NCI-H1092 (cell line): ENCODE measurements around the gene PANK2.
"Not testable (repeated sequence)": the region's sequence is repeated elsewhere in the genome, so short reads cannot be mapped to it uniquely, and the experiment has no call there.

Experiments
- DNase-seq: peaks from one replicate; lab custom pipeline; 2025; lab: John Stamatoyannopoulos, UW

The PANK2 gene

DNA sequence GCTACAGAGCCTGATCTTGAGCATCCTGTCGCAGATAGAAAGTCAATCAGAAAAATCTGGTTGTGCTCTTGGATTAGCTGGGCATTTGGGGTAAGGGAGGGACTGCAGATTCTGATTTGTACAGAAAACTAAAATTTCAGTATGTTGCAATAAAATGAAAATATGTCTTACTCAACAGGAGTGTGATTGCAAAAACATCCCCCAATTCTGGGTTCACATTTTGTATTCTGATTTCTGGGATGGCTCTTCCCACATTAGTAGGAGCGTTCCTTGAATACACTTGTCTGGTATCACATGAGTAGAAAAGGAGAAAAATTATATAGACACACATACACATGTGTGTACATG is 40.5 kb downstream of the PANK2 start:
- no peak for DNase-seq

DNA sequence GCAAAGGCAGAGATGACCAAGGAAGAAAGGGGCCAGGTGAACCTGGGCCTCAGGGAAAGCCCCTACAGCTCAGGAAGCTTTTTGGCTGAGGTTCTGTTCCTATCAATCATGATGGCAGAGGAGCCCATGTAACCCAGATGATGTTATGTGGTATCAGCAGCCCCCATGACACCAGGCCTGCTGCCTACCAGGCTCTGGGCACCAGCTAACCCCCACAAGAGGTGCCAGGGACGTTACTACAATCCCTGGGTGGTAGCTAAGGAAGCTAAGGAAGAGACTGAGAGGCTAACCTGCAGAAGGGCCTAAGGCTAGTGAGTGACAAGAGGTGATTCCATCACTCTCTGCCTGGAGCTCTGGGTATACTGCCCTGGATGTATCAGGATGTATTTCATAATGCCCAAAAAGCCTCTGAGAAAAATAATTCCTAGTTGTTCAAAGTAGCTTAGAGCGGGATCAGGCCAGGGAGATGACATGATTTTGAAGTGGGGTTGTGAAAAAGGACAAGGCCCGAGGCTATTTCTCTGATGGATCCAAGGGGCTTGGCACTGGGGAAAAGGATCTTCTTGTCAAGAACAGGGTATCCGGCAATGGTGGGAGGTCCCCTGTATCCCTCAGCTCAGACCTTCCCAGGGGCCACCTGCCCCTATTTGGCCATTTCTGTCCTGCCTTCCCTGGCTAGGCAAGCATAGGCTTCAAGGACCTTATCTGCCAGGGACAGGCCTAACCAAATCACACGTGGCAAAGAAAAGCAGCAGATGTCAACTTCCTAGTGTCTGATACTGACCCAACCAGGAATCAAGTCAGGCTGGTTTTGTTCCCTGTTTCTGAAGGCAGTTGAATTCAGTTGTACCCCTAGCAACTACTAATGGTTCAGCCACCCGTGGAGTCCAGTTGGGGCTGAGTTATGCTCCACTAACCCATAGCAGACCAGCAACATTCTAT is 41.3 kb downstream of the PANK2 start:
- DNase-seq: no peak

DNA sequence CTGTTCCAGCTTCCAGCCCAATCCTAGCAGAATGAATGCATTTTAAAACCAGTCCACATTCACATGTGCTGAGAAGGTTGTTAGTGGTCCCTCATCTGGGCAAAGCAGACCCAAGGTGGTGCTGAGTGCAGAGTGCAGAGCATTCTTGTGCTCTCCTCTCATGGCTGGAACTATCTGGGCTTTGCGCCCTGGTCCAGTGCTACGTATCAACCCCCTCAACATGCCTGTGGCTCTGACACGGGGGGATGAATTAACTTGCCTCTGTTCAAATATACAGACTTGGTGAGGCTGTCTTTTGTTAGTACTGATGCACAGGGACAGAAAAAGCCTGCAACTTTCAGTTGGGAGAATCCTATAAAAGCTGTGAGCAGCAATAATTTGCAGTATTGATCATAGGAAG is 42.5 kb downstream of the PANK2 start:
- no peak for DNase-seq

DNA sequence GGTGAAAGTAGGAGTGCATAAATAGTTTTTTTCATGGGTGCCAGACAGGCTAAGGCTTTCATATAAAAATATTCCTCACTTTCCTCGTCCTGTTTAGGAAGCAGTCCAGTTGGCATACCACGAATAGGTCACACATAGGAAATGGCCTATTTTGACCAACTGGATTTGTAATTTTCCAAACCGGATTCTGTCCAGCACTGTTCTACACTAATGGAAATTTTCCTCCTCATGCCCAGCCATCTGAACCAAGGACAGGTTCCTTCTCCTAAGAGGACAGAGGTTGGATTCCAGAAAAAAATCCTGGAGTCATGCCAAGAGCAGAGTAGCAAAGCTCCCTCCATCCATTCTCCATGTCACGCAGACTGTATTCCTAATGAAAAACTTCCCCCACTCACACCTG is 43.1 kb downstream of the PANK2 start:
- no peak for DNase-seq

DNA sequence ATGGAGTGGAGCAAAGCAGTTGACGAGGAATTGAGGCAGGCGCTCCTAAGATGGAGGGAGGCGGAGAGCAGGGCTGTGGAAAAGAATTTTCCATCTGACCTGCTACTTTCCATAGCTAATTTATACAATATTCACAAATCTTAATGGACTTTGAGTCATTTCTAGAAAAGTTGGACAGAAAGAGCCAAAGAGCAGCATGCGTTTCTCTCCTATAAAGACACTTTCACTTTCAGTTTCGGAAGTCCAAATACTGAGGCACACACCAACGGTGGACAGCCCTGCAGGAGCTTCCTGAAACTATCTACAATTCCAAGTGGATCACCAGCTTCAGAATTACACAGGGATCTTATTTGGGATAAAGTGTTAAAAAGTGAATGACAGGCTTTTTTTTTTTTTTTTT is 43.5 kb downstream of the PANK2 start:
- no peak for DNase-seq

- DNase-seq: no peak
These were observed 44.0 kb downstream of the PANK2 start for GRCh38 chr20:3933218-3933617.

DNA sequence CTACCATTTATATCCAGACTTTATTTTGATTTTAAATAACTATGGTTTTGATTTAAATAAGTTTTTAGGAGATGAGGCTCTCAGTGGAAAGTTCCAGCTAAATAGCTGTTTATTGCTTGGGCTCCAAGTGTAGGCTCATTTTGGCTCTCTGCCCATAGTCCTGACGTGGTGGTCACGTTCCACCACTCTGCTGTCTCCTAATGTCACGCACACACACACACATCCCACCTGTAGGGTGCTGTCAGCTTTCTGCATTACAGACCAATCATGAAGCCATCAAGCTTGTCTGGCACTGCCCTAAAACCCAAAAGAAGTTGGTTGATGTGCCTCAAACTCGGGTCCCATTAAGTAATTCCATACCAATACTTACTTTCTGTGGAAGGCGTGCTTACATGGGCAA is 45.4 kb downstream of the PANK2 start:
- DNase-seq: no peak

- DNase-seq: no peak
These were observed 46.2 kb downstream of the PANK2 start for GRCh38 chr20:3935295-3935955.

GRCh38 chr20:3935956-3936340 is 46.8 kb downstream of the PANK2 start:
- no peak for DNase-seq

GRCh38 chr20:3937618-3938017 is 48.4 kb downstream of the PANK2 start:
- no peak for DNase-seq

- DNase-seq: no peak
These were observed 51.7 kb downstream of the PANK2 start for GRCh38 chr20:3940905-3941304.

GRCh38 chr20:3946666-3947065 is 57.5 kb downstream of the PANK2 start:
- not testable (repeated sequence) for DNase-seq

GRCh38 chr20:3964719-3965118 is 75.5 kb downstream of the PANK2 start:
- no peak for DNase-seq

GRCh38 chr20:3966571-3966970 is 77.4 kb downstream of the PANK2 start:
- no peak for DNase-seq

GRCh38 chr20:3970016-3970415 is 80.8 kb downstream of the PANK2 start:
- no peak for DNase-seq

GRCh38 chr20:3971145-3971544 is 82.0 kb downstream of the PANK2 start:
- no peak for DNase-seq

DNA sequence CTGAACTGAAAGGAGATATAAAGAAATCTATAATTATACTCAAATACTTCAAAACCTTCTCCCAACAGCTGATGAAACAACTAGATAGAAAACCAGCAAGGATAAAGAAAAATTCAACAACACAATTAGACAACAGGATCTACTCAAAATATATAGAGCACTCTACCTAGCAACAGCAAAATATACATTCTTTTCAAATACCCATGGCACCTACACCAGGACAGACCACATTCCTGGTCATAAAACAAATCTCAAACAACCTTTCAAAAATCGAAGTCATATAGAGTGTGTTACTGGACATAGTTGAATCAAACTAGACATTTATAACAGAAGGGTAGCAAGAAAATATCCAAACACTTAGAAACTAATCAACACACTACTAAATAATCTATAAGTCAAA is 83.0 kb downstream of the PANK2 start:
- DNase-seq: no peak

DNA sequence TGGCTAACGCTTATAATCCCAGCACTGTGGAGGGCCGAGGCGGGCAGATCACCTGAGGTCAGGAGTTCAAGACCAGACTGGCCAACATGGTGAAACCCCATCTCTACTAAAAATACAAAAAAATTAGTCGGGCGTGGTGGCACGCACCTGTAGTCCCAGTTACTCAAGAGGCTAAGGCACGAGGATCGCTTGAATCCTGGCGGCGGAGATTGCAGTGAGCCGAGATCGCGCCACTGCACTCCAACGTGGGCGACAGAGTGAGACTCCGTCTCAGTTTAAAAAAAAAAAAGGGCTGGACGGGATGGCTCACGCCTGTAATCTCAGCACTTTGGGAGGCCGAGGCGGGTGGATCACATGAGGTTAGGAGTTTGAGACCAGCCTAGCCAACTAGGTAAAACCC is 83.4 kb downstream of the PANK2 start:
- not testable (repeated sequence) for DNase-seq

- no peak for DNase-seq
These were observed 84.5 kb downstream of the PANK2 start for GRCh38 chr20:3973705-3974104.

- DNase-seq: no peak
These were observed 87.3 kb downstream of the PANK2 start for GRCh38 chr20:3976511-3976910.
